Suprapubic skin (tissue), 3 donors: ENCODE data around the gene DNAH14.

Source experiments
- CTCF ChIP-seq, 2 donors: fragments of 200-600 bp in 1 of 2; fragments of 450-650 bp in 1 of 2; sonication (generic) in 1 of 2; IDR thresholded peaks; one replicate each; pipeline ENCODE4 v1.5.1; 2016 to 2019; ENCODE audit warnings: antibody characterized with exemption in 2 of 2, mild to moderate bottlenecking in 1 of 2, moderate library complexity in 1 of 2
- POLR2A ChIP-seq, 2 donors: fragments of 450-650 bp; IDR thresholded peaks; one replicate each; pipeline ENCODE4 v1.6.1; 2017; ENCODE audit warnings: antibody characterized with exemption in 2 of 2, mild to moderate bottlenecking in 2 of 2, moderate library complexity in 2 of 2

- TF ChIP-seq CTCF (IDR thresholded peaks at IDR 0.05) (no peak), POLR2A (IDR thresholded peaks at IDR 0.05) (no peak)
Observed at GRCh38 chr1:224903955-224904354, 25.5 kb upstream of the DNAH14 start.
